Body of pancreas (tissue), 4 donors: ENCODE data around the gene NDST3.

Experiments used
- CTCF ChIP-seq, 7 experiments: fragments of 450-650 bp in 4 of 7; fragments of 200-600 bp in 3 of 7; sonication (generic) in 3 of 7; IDR thresholded peaks; one replicate each; pipeline ENCODE4 v1.5.1; 2016 to 2019; ENCODE audit warnings: antibody characterized with exemption in 7 of 7
- POLR2A ChIP-seq, 3 donors: fragments of 450-650 bp; IDR thresholded peaks; one replicate each; pipeline ENCODE4 v1.6.1; 2016; ENCODE audit warnings: antibody characterized with exemption in 3 of 3, mild to moderate bottlenecking in 2 of 3

GRCh38 chr4:118296729-118297128 lies 262.4 kb downstream of the NDST3 start:
- TF ChIP-seq CTCF (IDR thresholded peaks at IDR 0.05) (no peak), POLR2A (IDR thresholded peaks at IDR 0.05) (no peak)
